HEK293 (cell line): ENCODE results near the gene CAPN7.
A peak's percentile ranks its signal among the peaks of the same experiment; 100 is the strongest.

Source experiments
- AEBP2 ChIP-seq: fragments of 450-650 bp; formaldehyde crosslinking; IDR thresholded peaks from 2 replicates; pipeline ENCODE4 v1.5.1; 2016; ENCODE audit warnings: missing biosample characterization, missing genetic modification characterization, borderline replicate concordance
- EGR2 ChIP-seq: fragments of 450-650 bp; formaldehyde crosslinking; IDR thresholded peaks from 2 replicates; pipeline ENCODE4 v1.5.1; 2016; ENCODE audit warnings: low read depth, missing biosample characterization, missing genetic modification characterization
- KLF17 ChIP-seq: fragments of 450-650 bp; formaldehyde crosslinking; IDR thresholded peaks from 2 replicates; pipeline ENCODE4 v1.5.1; 2016; ENCODE audit warnings: missing biosample characterization, missing genetic modification characterization
- KLF8 ChIP-seq: fragments of 450-650 bp; formaldehyde crosslinking; IDR thresholded peaks from 2 replicates; pipeline ENCODE4 v1.5.1; 2016; ENCODE audit warnings: missing biosample characterization, missing genetic modification characterization
- PRDM4 ChIP-seq: fragments of 450-650 bp; formaldehyde crosslinking; IDR thresholded peaks from 2 replicates; pipeline ENCODE4 v1.5.1; 2017; ENCODE audit warnings: missing biosample characterization, missing genetic modification characterization
- ZBTB44 ChIP-seq: fragments of 450-650 bp; IDR thresholded peaks from 2 replicates; pipeline ENCODE4 v1.5.1; 2018; ENCODE audit warnings: missing biosample characterization, mild to moderate bottlenecking, missing genetic modification characterization
- ZBTB48 ChIP-seq: fragments of 450-650 bp; formaldehyde crosslinking; IDR thresholded peaks from 2 replicates; pipeline ENCODE4 v1.5.1; 2016; ENCODE audit warnings: missing biosample characterization, missing genetic modification characterization
- ZBTB8A ChIP-seq: fragments of 450-650 bp; formaldehyde crosslinking; IDR thresholded peaks from 2 replicates; pipeline ENCODE4 v1.5.1; 2016; ENCODE audit warnings: missing biosample characterization, missing genetic modification characterization
- ZNF121 ChIP-seq: fragments of 450-650 bp; formaldehyde crosslinking; IDR thresholded peaks from 2 replicates; pipeline ENCODE4 v1.5.1; 2016; ENCODE audit warnings: missing biosample characterization, missing genetic modification characterization
- ZNF157 ChIP-seq: fragments of 450-650 bp; formaldehyde crosslinking; IDR thresholded peaks from 2 replicates; pipeline ENCODE4 v1.5.1; 2016; ENCODE audit warnings: missing biosample characterization, missing genetic modification characterization
- ZNF223 ChIP-seq: fragments of 450-650 bp; formaldehyde crosslinking; IDR thresholded peaks from 2 replicates; pipeline ENCODE4 v1.5.1; 2016; ENCODE audit warnings: missing biosample characterization, missing genetic modification characterization
- ZNF280C ChIP-seq: fragments of 450-650 bp; formaldehyde crosslinking; IDR thresholded peaks from 2 replicates; pipeline ENCODE4 v1.5.1; 2016; ENCODE audit warnings: missing biosample characterization, missing genetic modification characterization
- ZNF394 ChIP-seq: fragments of 450-650 bp; formaldehyde crosslinking; IDR thresholded peaks from 2 replicates; pipeline ENCODE4 v1.5.1; 2016; ENCODE audit warnings: missing biosample characterization, missing genetic modification characterization, mild to moderate bottlenecking, moderate library complexity, borderline replicate concordance
- ZNF501 ChIP-seq: fragments of 450-650 bp; formaldehyde crosslinking; IDR thresholded peaks from 2 replicates; pipeline ENCODE4 v1.5.1; 2016; ENCODE audit warnings: missing biosample characterization, missing genetic modification characterization
- ZNF514 ChIP-seq: fragments of 450-650 bp; formaldehyde crosslinking; IDR thresholded peaks from 2 replicates; pipeline ENCODE4 v1.5.1; 2016; ENCODE audit warnings: missing biosample characterization, missing genetic modification characterization
- ZNF768 ChIP-seq: fragments of 450-650 bp; formaldehyde crosslinking; IDR thresholded peaks from 2 replicates; pipeline ENCODE4 v1.5.1; 2018; ENCODE audit warnings: missing biosample characterization, mild to moderate bottlenecking, missing genetic modification characterization
- ZSCAN16 ChIP-seq: fragments of 450-650 bp; formaldehyde crosslinking; IDR thresholded peaks from 2 replicates; pipeline ENCODE4 v1.5.1; 2016; ENCODE audit warnings: missing biosample characterization, missing genetic modification characterization
- TF ChIP-seq, protein P1 (sequence below): fragments of 450-650 bp; formaldehyde crosslinking; IDR thresholded peaks from 2 replicates; pipeline ENCODE4 v1.5.1; 2016; ENCODE audit warnings: missing biosample characterization, missing genetic modification characterization
- TF ChIP-seq, protein P2 (sequence below): fragments of 450-650 bp; formaldehyde crosslinking; IDR thresholded peaks from 2 replicates; pipeline ENCODE4 v1.5.1; 2016; ENCODE audit warnings: missing biosample characterization, missing genetic modification characterization
- TF ChIP-seq, protein P3 (sequence below): fragments of 450-650 bp; formaldehyde crosslinking; IDR thresholded peaks from 2 replicates; pipeline ENCODE4 v1.5.1; 2017; ENCODE audit warnings: missing biosample characterization, missing genetic modification characterization
- TF ChIP-seq, protein P4 (sequence below): fragments of 450-650 bp; formaldehyde crosslinking; IDR thresholded peaks from 2 replicates; pipeline ENCODE4 v1.5.1; 2016; ENCODE audit warnings: missing biosample characterization, missing genetic modification characterization

The CAPN7 gene

DNA sequence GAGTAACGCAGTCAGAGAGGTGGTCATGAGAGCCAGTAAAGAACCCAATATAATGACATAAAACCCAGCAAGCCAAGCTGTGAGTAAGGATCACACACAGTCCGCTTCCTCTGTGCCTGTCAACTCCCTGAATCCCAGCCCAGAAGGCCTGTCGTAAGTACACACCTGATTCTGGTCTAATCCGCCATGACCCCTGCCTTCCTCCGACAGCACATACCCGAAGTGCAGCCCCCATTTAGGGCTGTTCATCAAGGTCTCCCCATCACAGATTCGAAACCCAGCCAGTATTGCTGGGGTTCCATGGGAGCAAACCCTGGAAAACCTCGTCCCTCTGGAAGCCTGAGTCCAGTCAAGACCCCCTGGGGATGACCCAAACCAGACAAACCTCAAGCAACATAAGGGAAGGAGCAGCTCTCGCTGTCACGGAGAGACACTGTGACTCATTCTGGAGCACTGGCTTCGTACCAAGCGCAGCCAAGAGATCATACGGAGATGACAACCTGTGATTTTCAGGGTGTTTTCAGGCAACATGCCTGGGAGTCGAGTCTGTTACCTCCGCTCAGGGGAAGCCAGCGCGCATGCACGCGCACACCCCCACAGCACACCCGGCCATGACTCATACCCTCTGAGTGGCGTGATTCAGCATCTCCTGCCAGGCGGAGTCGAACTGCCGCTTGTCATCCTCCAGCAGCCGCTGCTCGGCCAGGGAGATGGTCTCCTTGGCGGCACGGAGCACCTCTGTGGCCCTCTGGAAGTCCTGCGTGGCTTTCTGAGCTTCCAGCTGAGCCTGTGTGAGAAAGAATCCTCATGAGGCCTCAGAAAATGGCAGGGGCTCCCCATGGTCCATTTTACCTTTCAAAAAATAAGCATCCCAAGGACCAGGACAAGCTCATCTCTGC, 63.3 kb downstream of the CAPN7 start (continued):
- TF ChIP-seq ZSCAN16 (no peak), ZBTB44 (tag by site-specific recombination) (no peak; the same call in 1 of the 2 replicates), ZBTB8A (tag by site-specific recombination) (peak; percentile 37), ZNF121 (tag by site-specific recombination) (no peak), ZNF280C (no peak), KLF8 (tag by site-specific recombination) (0 out of 2 replicates have a peak, but pooled peaks have one; percentile 34), ZBTB48 (tag by site-specific recombination) (peak; percentile 28; the same call in 1 of the 2 replicates), ZNF514 (tag by site-specific recombination) (no peak), ZNF223 (tag by site-specific recombination) (no peak), ZNF768 (tag by site-specific recombination) (no peak), KLF17 (peak; percentile 28; the same call in 1 of the 2 replicates), ZNF157 (no peak), ZNF501 (peak; percentile 82), PRDM4 (no peak), AEBP2 (no peak), ZNF394 (tag by site-specific recombination) (peak; percentile 66; the same call in 1 of the 2 replicates), EGR2 (tag by site-specific recombination) (peak; percentile 32; the same call in 1 of the 2 replicates)
- TF ChIP-seq, protein P1, sequence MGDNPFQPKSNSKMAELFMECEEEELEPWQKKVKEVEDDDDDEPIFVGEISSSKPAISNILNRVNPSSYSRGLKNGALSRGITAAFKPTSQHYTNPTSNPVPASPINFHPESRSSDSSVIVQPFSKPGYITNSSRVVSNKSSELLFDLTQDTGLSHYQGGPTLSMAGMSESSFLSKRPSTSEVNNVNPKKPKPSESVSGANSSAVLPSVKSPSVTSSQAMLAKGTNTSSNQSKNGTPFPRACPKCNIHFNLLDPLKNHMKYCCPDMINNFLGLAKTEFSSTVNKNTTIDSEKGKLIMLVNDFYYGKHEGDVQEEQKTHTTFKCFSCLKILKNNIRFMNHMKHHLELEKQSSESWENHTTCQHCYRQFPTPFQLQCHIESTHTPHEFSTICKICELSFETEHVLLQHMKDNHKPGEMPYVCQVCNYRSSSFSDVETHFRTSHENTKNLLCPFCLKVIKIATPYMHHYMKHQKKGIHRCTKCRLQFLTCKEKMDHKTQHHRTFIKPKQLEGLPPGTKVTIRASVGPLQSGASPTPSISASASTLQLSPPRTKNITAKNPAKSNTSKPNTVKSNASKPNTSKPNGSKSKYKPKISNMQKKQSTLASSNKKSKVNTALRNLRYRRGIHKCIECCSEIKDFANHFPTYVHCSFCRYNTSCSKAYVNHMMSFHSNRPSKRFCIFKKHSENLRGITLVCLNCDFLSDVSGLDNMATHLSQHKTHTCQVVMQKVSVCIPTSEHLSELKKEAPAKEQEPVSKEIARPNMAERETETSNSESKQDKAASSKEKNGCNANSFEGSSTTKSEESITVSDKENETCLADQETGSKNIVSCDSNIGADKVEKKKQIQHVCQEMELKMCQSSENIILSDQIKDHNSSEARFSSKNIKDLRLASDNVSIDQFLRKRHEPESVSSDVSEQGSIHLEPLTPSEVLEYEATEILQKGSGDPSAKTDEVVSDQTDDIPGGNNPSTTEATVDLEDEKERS (tag by site-specific recombination), result no peak
- TF ChIP-seq, protein P2, sequence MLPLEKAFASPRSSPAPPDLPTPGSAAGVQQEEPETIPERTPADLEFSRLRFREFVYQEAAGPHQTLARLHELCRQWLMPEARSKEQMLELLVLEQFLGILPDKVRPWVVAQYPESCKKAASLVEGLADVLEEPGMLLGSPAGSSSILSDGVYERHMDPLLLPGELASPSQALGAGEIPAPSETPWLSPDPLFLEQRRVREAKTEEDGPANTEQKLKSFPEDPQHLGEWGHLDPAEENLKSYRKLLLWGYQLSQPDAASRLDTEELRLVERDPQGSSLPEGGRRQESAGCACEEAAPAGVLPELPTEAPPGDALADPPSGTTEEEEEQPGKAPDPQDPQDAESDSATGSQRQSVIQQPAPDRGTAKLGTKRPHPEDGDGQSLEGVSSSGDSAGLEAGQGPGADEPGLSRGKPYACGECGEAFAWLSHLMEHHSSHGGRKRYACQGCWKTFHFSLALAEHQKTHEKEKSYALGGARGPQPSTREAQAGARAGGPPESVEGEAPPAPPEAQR (tag by site-specific recombination), result no peak
- TF ChIP-seq, protein P3, sequence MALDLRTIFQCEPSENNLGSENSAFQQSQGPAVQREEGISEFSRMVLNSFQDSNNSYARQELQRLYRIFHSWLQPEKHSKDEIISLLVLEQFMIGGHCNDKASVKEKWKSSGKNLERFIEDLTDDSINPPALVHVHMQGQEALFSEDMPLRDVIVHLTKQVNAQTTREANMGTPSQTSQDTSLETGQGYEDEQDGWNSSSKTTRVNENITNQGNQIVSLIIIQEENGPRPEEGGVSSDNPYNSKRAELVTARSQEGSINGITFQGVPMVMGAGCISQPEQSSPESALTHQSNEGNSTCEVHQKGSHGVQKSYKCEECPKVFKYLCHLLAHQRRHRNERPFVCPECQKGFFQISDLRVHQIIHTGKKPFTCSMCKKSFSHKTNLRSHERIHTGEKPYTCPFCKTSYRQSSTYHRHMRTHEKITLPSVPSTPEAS (tag by site-specific recombination), result peak; percentile 80
- TF ChIP-seq, protein P4, sequence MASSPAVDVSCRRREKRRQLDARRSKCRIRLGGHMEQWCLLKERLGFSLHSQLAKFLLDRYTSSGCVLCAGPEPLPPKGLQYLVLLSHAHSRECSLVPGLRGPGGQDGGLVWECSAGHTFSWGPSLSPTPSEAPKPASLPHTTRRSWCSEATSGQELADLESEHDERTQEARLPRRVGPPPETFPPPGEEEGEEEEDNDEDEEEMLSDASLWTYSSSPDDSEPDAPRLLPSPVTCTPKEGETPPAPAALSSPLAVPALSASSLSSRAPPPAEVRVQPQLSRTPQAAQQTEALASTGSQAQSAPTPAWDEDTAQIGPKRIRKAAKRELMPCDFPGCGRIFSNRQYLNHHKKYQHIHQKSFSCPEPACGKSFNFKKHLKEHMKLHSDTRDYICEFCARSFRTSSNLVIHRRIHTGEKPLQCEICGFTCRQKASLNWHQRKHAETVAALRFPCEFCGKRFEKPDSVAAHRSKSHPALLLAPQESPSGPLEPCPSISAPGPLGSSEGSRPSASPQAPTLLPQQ (tag by site-specific recombination), result peak; percentile 48
